Measurements from ENCODE around the gene VPS37C. TPM values are rescaled to one million over a fixed set of nuclear protein-coding genes. Genes with fewer than 3 reads are reported as not detected.
"Not testable (repeated sequence)": the region's sequence is repeated elsewhere in the genome, so short reads cannot be mapped to it uniquely, and the experiment has no call there.

The VPS37C gene
- 1 to 10 TPM; 5.4 to 6.1 TPM for total RNA-seq
- 1 to 10 TPM; 2.6 to 4.8 TPM for polyA plus RNA-seq

DNA sequence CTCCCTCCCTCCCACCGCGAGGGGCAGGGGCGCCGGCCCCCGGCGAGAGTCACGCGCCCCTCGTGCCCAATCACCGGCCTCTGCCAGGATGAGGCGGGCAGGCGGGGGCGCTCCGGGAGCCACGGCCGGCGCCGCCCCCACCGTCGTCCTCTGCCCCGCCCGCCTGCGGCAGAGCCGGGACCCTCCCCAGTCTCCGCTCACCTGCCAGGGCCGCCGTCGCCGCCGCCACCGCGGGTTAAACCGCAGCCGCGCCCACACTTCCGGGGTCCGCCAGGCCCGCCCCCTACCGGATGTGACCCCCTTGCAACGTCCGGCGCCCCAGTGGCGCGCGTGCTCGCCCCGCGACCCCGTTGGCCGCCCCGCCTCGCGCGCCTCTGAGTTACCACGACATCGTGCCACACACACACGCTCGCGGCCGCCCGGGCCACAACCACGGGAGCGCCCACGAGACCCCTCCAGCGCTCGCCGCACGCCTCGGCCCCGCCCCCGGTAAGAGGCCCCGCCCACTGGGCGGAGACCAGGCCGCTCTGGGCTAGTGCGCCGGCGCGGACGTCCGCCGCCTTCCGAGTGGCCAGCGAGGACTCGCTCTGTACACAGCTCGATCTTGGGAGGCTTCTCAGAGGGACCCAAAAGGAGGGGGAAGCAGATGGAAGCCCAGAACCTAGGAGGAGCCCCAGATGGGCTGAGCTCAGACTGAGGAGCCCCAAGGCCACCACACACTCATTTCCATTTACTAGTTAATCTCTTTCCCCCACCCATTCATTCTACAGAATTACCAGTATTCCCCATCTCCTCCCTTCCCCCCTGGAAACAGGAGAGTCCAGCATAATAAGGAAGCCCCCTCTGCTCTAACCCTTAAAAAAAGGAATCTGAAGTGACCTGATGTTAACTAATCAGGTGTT, at the start of gene VPS37C:
VPS37C (minus strand) TSS at position 237 of the 902 bp plus-strand sequence. CDS start 22,597 bp downstream, outside the sequence.
- Histone ChIP-seq H3K9me3 (ENCODE audit: control insufficient read depth in 4 of 4, low read length in 3 of 4) (no peaks in the 10 kb centered on the region), H3K4me1 (ENCODE audit: control insufficient read depth in 4 of 4, insufficient read depth in 4 of 4, low read length in 3 of 4) (peaks cover 0 to 18% (median 15%) of the 10 kb centered on the region in 4 donors), H3K9ac (ENCODE audit: low read depth in 1 of 2, low read length in 2 of 2) (peak within 1 kb of the TSS; percentile 13 to 76), H3K27me3 (ENCODE audit: control insufficient read depth in 4 of 4, insufficient read depth in 4 of 4, low read length in 3 of 4) (no peaks in the 10 kb centered on the region), H3K27ac (ENCODE audit: low read depth in 1 of 2, low read length in 2 of 2) (peak within 1 kb of the TSS; percentile 92 to 95), H3K36me3 (ENCODE audit: control insufficient read depth in 4 of 4, insufficient read depth in 3 of 4, low read depth in 1 of 4, low read length in 3 of 4) (peaks cover 0 to 8% (median 0%) of the 10 kb centered on the region in 4 donors), H3K4me3 (ENCODE audit: low read depth in 1 of 3, low read length in 3 of 3) (peak within 1 kb of the TSS; percentile 63 to 88 (median 85))
- TF ChIP-seq EGR1 (IDR thresholded peaks at IDR 0.05; ENCODE audit: low read depth in 2 of 2) (no peak), GABPA (IDR thresholded peaks at IDR 0.05 in 1 of 2, conservative IDR thresholded peaks at IDR 0.05 in 1 of 2) (peak; percentile 29 to 78)
- TF ChIP-seq, protein P1, sequence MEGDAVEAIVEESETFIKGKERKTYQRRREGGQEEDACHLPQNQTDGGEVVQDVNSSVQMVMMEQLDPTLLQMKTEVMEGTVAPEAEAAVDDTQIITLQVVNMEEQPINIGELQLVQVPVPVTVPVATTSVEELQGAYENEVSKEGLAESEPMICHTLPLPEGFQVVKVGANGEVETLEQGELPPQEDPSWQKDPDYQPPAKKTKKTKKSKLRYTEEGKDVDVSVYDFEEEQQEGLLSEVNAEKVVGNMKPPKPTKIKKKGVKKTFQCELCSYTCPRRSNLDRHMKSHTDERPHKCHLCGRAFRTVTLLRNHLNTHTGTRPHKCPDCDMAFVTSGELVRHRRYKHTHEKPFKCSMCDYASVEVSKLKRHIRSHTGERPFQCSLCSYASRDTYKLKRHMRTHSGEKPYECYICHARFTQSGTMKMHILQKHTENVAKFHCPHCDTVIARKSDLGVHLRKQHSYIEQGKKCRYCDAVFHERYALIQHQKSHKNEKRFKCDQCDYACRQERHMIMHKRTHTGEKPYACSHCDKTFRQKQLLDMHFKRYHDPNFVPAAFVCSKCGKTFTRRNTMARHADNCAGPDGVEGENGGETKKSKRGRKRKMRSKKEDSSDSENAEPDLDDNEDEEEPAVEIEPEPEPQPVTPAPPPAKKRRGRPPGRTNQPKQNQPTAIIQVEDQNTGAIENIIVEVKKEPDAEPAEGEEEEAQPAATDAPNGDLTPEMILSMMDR (IDR thresholded peaks at IDR 0.05; ENCODE audit: low read depth, low read length, missing input control) = peak; percentile 26
- peak; percentile 97 for DNase-seq (ENCODE audit: low spot score)
- WGBS = under 1% methylated on average over 85 of the region's 85 CpGs

DNA sequence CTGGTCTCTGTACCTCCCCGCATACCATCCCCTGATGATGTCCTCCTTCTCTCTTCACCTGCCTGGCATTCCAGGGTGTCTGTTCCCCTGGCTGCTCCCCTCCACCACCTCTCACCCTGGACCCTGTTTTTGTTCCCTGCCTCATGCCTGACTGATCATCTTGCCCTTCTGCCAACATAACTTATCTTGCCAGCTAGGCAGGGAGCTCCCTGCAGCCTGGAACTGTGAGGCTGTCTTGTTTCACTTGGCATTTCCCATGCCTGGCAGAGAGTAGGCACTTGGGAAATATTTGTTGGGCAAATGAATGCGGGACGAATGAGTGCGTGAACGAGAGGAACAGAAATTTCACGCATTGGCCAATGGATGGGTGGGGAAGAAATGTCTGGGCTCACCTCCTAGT, 49.4 kb upstream of the VPS37C start:
- not testable (repeated sequence) for H3K9ac ChIP-seq (ENCODE audit: low read depth in 1 of 2, low read length in 2 of 2); H3K36me3 ChIP-seq (ENCODE audit: control insufficient read depth in 4 of 4, insufficient read depth in 3 of 4, low read depth in 1 of 4, low read length in 3 of 4); H3K4me1 ChIP-seq (ENCODE audit: control insufficient read depth in 4 of 4, insufficient read depth in 4 of 4, low read length in 3 of 4); H3K27ac ChIP-seq (ENCODE audit: low read depth in 1 of 2, low read length in 2 of 2); DNase-seq (ENCODE audit: low spot score); H3K4me3 ChIP-seq (ENCODE audit: low read depth in 1 of 3, low read length in 3 of 3); H3K9me3 ChIP-seq (ENCODE audit: control insufficient read depth in 4 of 4, low read length in 3 of 4); H3K27me3 ChIP-seq (ENCODE audit: control insufficient read depth in 4 of 4, insufficient read depth in 4 of 4, low read length in 3 of 4)
- WGBS = no CpG with 5 or more reads among the region's 6 CpGs

DNA sequence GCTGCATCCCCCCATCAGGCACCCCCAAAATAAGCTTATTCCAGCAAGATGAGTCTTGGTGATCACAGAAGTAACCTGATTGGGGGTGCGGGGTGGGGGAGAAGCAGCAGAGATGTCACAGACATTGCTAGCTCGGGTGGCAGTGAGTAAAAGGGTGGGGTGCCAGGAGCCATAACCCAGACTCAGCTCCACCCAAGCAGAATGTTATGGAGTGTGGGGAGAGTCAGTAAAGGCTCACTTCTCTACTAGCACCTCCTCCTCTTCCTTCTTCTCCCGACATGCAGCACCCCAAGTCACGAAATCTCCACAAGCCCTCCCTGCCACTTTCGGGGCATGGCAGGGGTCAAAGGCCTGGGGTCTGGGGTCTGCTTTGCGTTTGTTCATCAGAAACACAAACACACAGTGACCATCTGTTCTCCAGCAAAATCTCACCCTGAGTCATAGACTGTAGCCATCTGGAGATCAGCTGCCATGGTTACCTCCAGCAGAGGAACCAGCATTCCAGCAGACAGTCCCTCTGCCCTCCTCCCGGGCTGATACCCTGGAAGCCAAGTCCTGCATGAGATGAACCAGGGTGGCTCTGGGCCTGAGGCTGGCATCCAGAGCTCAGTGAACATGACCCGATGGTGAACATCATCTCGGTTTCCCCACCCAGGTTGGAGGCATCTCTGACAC, 46.5 kb upstream of the VPS37C start:
- WGBS = no CpG with 5 or more reads among the region's 9 CpGs
- not testable (repeated sequence) for H3K9ac ChIP-seq (ENCODE audit: low read depth in 1 of 2, low read length in 2 of 2); H3K4me3 ChIP-seq (ENCODE audit: low read depth in 1 of 3, low read length in 3 of 3); H3K27ac ChIP-seq (ENCODE audit: low read depth in 1 of 2, low read length in 2 of 2); DNase-seq (ENCODE audit: low spot score); H3K27me3 ChIP-seq (ENCODE audit: control insufficient read depth in 4 of 4, insufficient read depth in 4 of 4, low read length in 3 of 4); H3K9me3 ChIP-seq (ENCODE audit: control insufficient read depth in 4 of 4, low read length in 3 of 4); H3K4me1 ChIP-seq (ENCODE audit: control insufficient read depth in 4 of 4, insufficient read depth in 4 of 4, low read length in 3 of 4); H3K36me3 ChIP-seq (ENCODE audit: control insufficient read depth in 4 of 4, insufficient read depth in 3 of 4, low read depth in 1 of 4, low read length in 3 of 4)

DNA sequence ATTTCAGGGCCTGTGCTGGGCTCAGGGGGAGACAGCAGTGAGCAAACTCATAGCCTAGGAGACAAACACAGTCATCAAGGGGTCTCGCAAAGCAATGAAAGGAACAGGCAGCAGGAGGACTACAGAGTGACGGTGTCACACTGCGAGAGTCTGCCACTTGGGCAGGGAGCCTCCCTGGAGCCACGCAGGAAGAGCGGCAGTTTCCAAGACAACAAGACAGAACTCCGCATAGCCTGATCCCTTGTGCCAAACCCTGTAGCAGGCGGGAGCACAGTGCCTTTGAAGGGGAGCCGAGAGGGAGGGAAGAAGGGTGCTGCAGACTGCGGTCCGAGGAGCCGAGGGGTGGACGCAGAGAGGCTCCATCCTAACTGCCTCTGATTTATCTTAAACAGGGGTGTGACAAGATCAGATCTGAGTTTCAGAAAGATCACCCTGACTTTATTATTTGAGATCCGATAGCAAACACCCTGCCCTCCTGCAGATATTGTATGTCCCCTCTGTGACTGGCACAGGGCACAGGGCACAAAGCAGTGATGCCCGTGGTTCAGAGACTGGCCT, 43.4 kb upstream of the VPS37C start:
- not testable (repeated sequence) for H3K9ac ChIP-seq (ENCODE audit: low read depth in 1 of 2, low read length in 2 of 2); H3K4me3 ChIP-seq (ENCODE audit: low read depth in 1 of 3, low read length in 3 of 3); H3K9me3 ChIP-seq (ENCODE audit: control insufficient read depth in 4 of 4, low read length in 3 of 4); H3K27ac ChIP-seq (ENCODE audit: low read depth in 1 of 2, low read length in 2 of 2); H3K4me1 ChIP-seq (ENCODE audit: control insufficient read depth in 4 of 4, insufficient read depth in 4 of 4, low read length in 3 of 4); H3K36me3 ChIP-seq (ENCODE audit: control insufficient read depth in 4 of 4, insufficient read depth in 3 of 4, low read depth in 1 of 4, low read length in 3 of 4); DNase-seq (ENCODE audit: low spot score); H3K27me3 ChIP-seq (ENCODE audit: control insufficient read depth in 4 of 4, insufficient read depth in 4 of 4, low read length in 3 of 4)
- 70% methylated on average over 14 of the region's 14 CpGs for WGBS

DNA sequence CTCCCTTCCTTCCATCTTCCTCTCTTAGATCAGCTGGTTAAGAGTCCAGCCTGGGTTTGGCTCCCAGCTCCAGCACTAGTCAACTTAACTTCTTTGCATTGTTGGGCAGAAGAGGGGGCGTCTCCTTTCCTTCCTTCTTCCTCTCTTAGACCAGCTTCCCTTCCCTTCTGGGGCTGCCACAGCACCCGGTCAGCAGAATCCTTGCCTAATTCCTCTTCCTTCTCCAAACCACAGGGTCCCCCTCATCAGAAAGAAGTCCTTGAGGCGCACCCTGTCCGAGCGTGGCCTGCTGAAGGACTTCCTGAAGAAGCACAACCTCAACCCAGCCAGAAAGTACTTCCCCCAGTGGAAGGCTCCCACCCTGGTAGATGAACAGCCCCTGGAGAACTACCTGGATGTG, 42.6 kb upstream of the VPS37C start:
- not testable (repeated sequence) for H3K9me3 ChIP-seq (ENCODE audit: control insufficient read depth in 4 of 4, low read length in 3 of 4); H3K36me3 ChIP-seq (ENCODE audit: control insufficient read depth in 4 of 4, insufficient read depth in 3 of 4, low read depth in 1 of 4, low read length in 3 of 4); H3K9ac ChIP-seq (ENCODE audit: low read depth in 1 of 2, low read length in 2 of 2); H3K4me3 ChIP-seq (ENCODE audit: low read depth in 1 of 3, low read length in 3 of 3); H3K27me3 ChIP-seq (ENCODE audit: control insufficient read depth in 4 of 4, insufficient read depth in 4 of 4, low read length in 3 of 4); H3K27ac ChIP-seq (ENCODE audit: low read depth in 1 of 2, low read length in 2 of 2); DNase-seq (ENCODE audit: low spot score); H3K4me1 ChIP-seq (ENCODE audit: control insufficient read depth in 4 of 4, insufficient read depth in 4 of 4, low read length in 3 of 4)
- 35% methylated on average over 2 of the region's 5 CpGs for WGBS

DNA sequence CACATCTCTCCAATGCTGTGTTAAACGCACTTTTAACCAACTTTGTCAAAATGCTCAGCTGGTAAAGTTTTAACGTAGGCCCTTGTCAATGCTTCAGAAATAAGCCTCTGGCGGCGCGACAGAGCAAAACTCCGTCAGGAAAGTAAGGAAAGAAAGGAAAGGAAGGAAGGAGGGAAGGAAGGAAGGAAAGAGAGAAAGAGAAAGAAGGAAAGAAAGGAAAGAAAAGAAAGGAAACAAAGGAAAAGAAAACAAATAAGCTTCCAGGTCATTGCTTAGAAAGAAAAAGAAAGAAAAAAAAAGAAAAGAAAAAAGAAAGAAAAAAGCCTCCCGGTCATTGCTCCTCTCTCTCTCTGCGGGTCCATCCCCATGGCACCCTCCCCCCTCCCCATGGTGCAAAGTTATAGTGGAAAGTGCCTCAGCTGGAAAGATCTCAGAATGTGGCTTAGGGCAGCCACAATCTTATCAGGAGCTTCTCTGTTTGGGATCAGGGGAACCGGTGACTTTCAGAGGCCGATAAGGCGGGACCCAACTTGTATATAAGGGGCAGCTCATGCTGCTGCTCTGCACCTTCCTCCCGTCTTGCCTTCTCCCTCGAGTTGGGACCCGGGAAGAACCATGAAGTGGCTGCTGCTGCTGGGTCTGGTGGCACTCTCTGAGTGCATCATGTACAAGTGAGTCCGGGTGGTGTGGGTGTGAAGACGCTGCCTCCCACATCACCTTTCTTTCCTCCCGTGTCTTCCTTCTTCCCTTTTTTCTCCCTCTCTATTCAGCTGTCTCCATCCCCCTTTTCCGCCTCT, 41.9 kb upstream of the VPS37C start, which contains the start of gene PGA3:
PGA3 (plus strand) TSS at position 566 of the 797 bp plus-strand sequence; CDS start at position 616, 50 bp downstream.
- 48% methylated on average over 18 of the region's 18 CpGs for WGBS

More for the DNA sequence above, 41.9 kb upstream of the VPS37C start, which contains the start of gene PGA3:
- H3K4me1 ChIP-seq (ENCODE audit: control insufficient read depth in 4 of 4, insufficient read depth in 4 of 4, low read length in 3 of 4); H3K9ac ChIP-seq (ENCODE audit: low read depth in 1 of 2, low read length in 2 of 2); H3K9me3 ChIP-seq (ENCODE audit: control insufficient read depth in 4 of 4, low read length in 3 of 4); H3K4me3 ChIP-seq (ENCODE audit: low read depth in 1 of 3, low read length in 3 of 3); H3K27ac ChIP-seq (ENCODE audit: low read depth in 1 of 2, low read length in 2 of 2); H3K27me3 ChIP-seq (ENCODE audit: control insufficient read depth in 4 of 4, insufficient read depth in 4 of 4, low read length in 3 of 4); H3K36me3 ChIP-seq (ENCODE audit: control insufficient read depth in 4 of 4, insufficient read depth in 3 of 4, low read depth in 1 of 4, low read length in 3 of 4); DNase-seq (ENCODE audit: low spot score): not testable (repeated sequence)
